Panc1 (cell line): ENCODE data around the gene KRTAP10-9. TPM values are rescaled to one million over a fixed set of nuclear protein-coding genes. Genes with fewer than 3 reads are reported as not detected.
"Not testable (repeated sequence)": the region's sequence is repeated elsewhere in the genome, so short reads cannot be mapped to it uniquely, and the experiment has no call there.

Experiments
- ATAC-seq: fragments of 200-7000 bp; cut with Tn5 transposase; 2 replicates; pipeline ENCODE4 v1.9.1; 2020; ENCODE audit warnings: mild to moderate bottlenecking, moderate library complexity
- BruUV-seq: library from RNA; stranded (reverse); fragments of 400-500 nt; replicated peaks from 2 replicates; lab custom pipeline; 2021; lab: Mats Ljungman, UMichigan
- CTCF ChIA-PET: fragments of 300-600 bp; sonication (Branson Sonifier 250); formaldehyde crosslinking; loops from one replicate; lab custom pipeline; 2022; ENCODE audit warnings: antibody characterized with exemption; lab: Charles Lee
- POLR2A ChIA-PET: fragments of 300-600 bp; sonication (Branson Sonifier 250); formaldehyde crosslinking; loops from one replicate; lab custom pipeline; 2022; ENCODE audit warnings: antibody characterized with exemption; lab: Charles Lee
- DNase-seq: peaks from one replicate; pipeline ENCODE4 v3.0.0-alpha.2; 2010; ENCODE audit warnings: low read depth, low spot score
- H3K27ac ChIP-seq: 2 replicates; pipeline ENCODE4 v1.5.1; 2011; ENCODE audit warnings: mild to moderate bottlenecking, low read length, inconsistent platforms
- H3K27me3 ChIP-seq: fragments of 200-500 bp; sonication (Bioruptor generic); 2 replicates; pipeline ENCODE4 v1.6.0; 2014; ENCODE audit warnings: low read length, inconsistent platforms; ENCODE audit not compliant: control insufficient read depth, insufficient read depth
- H3K36me3 ChIP-seq: fragments of 200-500 bp; sonication (Bioruptor generic); 2 replicates; pipeline ENCODE4 v1.5.1; 2014; ENCODE audit warnings: inconsistent platforms, mild to moderate bottlenecking, low read length, moderate library complexity; ENCODE audit not compliant: control insufficient read depth, insufficient read depth
- H3K4me1 ChIP-seq: 2 replicates; pipeline ENCODE4 v1.5.1; 2011; ENCODE audit warnings: inconsistent platforms, mild to moderate bottlenecking, low read length, moderate library complexity; ENCODE audit not compliant: control insufficient read depth, insufficient read depth
- H3K4me3 ChIP-seq, 2 experiments: 2 replicates each; pipeline ENCODE4 v1.5.1; 2011 to 2012; ENCODE audit warnings: low read depth in 2 of 2, low read length in 2 of 2, mild to moderate bottlenecking in 2 of 2, inconsistent platforms in 1 of 2, moderate library complexity in 1 of 2
- H3K9me3 ChIP-seq: fragments of 200-500 bp; sonication (Bioruptor generic); 2 replicates; pipeline ENCODE4 v1.5.1; 2014; ENCODE audit warnings: low read depth, mild to moderate bottlenecking, inconsistent platforms, low read length, moderate library complexity; ENCODE audit not compliant: control insufficient read depth, insufficient read depth
- POLR2AphosphoS5 ChIP-seq: IDR thresholded peaks from 2 replicates; pipeline ENCODE4 v1.6.1; 2012; ENCODE audit warnings: mild to moderate bottlenecking, low read depth, low read length, moderate library complexity
- REST ChIP-seq, 2 experiments: IDR thresholded peaks; 2 replicates each; pipeline ENCODE4 v1.6.1; 2011 to 2012; ENCODE audit warnings: low read depth in 2 of 2, control low read depth in 1 of 2, low read length in 1 of 2, mild to moderate bottlenecking in 1 of 2, moderate library complexity in 1 of 2; ENCODE audit not compliant: insufficient read depth in 1 of 2
- SIN3A ChIP-seq: IDR thresholded peaks from 2 replicates; pipeline ENCODE4 v1.6.1; 2012; ENCODE audit warnings: low read depth, mild to moderate bottlenecking, low read length, moderate library complexity, borderline replicate concordance; ENCODE audit not compliant: insufficient read depth
- TCF7L2 ChIP-seq: IDR thresholded peaks from 2 replicates; pipeline ENCODE4 v1.6.1; 2011; ENCODE audit warnings: mild to moderate bottlenecking, low read depth, low read length, inconsistent platforms
- in situ Hi-C: cut with HindIII; loops from 2 replicates; pipeline ENCODE4 v1.10.0; 2016; ENCODE audit warnings: low sequenced_read_pairs, low pct_unique_long_range_greater_than_20kb
- intact Hi-C: fragments of 100-400 bp; cut with micrococcal nuclease; formaldehyde crosslinking; loops from one replicate; pipeline ENCODE4 v1.10.0; 2022; ENCODE audit not compliant: unreplicated experiment
- total RNA-seq: library from RNA; stranded (reverse); gene quantifications from one replicate; pipeline ENCODE4 v1.2.1, GENCODE V29; 2021; ENCODE audit not compliant: unreplicated experiment
- TF ChIP-seq, protein P1 (sequence below): fragments of 450-650 bp; IDR thresholded peaks from 2 replicates; pipeline ENCODE4 v1.5.1; 2017; ENCODE audit warnings: mild to moderate bottlenecking

Gene KRTAP10-9
- total RNA-seq, 1 experiment from 2014 or later, result not detected

- TF ChIP-seq SIN3A, result no peak
- no peak for TF ChIP-seq TCF7L2
- ChIA-PET CTCF (no interaction called here), POLR2A (no interaction called here)
- BruUV-seq, result no TSS peak
- Histone ChIP-seq H3K9me3 (peaks cover 7% of the 10 kb centered on the region; the same call in 1 of the 2 replicates), H3K4me3 (no peak overlapping the region), H3K36me3 (no peaks in the 10 kb centered on the region), H3K27ac (no peak overlapping the region), H3K4me1 (no peaks in the 10 kb centered on the region), H3K27me3 (no peaks in the 10 kb centered on the region)
- in situ Hi-C loops (no loop called here), intact Hi-C loops (no loop called here)
- DNase-seq (no peak), ATAC-seq (no peak)
Measured at GRCh38 chr21:44626262-44626661, 631 bp upstream of the KRTAP10-9 start.

DNA sequence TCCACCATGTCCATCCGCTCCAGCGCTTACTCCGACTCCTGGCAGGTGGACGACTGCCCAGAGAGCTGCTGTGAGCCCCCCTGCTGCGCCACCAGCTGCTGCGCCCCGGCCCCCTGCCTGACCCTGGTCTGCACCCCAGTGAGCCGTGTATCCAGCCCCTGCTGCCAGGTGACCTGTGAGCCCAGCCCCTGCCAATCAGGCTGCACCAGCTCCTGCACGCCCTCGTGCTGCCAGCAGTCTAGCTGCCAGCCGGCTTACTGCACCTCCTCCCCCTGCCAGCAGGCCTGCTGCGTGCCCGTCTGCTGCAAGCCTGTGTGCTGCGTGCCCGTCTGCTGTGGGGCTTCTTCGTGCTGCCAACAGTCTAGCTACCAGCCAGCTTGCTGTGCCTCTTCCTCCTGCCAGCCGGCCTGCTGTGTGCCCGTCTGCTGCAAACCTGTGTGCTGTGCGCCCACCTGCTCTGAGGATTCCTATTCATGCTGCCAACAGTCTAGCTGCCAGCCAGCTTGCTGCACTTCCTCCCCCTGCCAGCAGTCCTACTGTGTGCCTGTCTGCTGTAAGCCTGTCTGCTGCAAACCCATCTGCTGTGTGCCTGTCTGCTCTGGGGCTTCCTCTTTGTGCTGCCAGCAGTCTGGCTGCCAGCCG, 409 bp downstream of the KRTAP10-9 start:
- H3K9me3 ChIP-seq, H3K4me1 ChIP-seq, H3K27ac ChIP-seq, ATAC-seq, H3K4me3 ChIP-seq, DNase-seq, intact Hi-C loops, BruUV-seq, POLR2A ChIA-PET, in situ Hi-C loops, H3K27me3 ChIP-seq, H3K36me3 ChIP-seq: not testable (repeated sequence)
- CTCF ChIA-PET, result interaction anchor here (0.6 kb wide), 1 partner anchor 98 kb away, joined by 10 read pairs; no protein-coding TSS in a partner anchor

GRCh38 chr21:44627831-44628233, 939 bp downstream of the KRTAP10-9 start:
- intact Hi-C loops, POLR2A ChIA-PET, DNase-seq, CTCF ChIA-PET, in situ Hi-C loops, ATAC-seq, H3K27ac ChIP-seq, H3K27me3 ChIP-seq, H3K9me3 ChIP-seq, H3K4me1 ChIP-seq, H3K4me3 ChIP-seq, BruUV-seq, H3K36me3 ChIP-seq: not testable (repeated sequence)

GRCh38 chr21:44628707-44629391, 2.0 kb downstream of the KRTAP10-9 start:
- TF ChIP-seq POLR2AphosphoS5 (no peak), TCF7L2 (no peak), SIN3A (no peak), REST (IDR thresholded peaks at IDR 0.05; ENCODE audit: insufficient read depth in 1 of 2, low read depth in 2 of 2, low read length in 1 of 2) (no peak)
- TF ChIP-seq, protein P1, sequence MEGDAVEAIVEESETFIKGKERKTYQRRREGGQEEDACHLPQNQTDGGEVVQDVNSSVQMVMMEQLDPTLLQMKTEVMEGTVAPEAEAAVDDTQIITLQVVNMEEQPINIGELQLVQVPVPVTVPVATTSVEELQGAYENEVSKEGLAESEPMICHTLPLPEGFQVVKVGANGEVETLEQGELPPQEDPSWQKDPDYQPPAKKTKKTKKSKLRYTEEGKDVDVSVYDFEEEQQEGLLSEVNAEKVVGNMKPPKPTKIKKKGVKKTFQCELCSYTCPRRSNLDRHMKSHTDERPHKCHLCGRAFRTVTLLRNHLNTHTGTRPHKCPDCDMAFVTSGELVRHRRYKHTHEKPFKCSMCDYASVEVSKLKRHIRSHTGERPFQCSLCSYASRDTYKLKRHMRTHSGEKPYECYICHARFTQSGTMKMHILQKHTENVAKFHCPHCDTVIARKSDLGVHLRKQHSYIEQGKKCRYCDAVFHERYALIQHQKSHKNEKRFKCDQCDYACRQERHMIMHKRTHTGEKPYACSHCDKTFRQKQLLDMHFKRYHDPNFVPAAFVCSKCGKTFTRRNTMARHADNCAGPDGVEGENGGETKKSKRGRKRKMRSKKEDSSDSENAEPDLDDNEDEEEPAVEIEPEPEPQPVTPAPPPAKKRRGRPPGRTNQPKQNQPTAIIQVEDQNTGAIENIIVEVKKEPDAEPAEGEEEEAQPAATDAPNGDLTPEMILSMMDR, result no peak
- in situ Hi-C loops, result no loop called here
- no peak for ATAC-seq

More at GRCh38 chr21:44628707-44629391, 2.0 kb downstream of the KRTAP10-9 start:
- CTCF ChIA-PET, result no interaction called here
- no TSS peak for BruUV-seq
- Histone ChIP-seq H3K4me1 (no peaks in the 10 kb centered on the region), H3K9me3 (peaks cover 3% of the 10 kb centered on the region; the same call in 1 of the 2 replicates), H3K4me3 (no peak overlapping the region), H3K27me3 (no peaks in the 10 kb centered on the region), H3K27ac (no peak overlapping the region), H3K36me3 (no peaks in the 10 kb centered on the region)
- no peak for DNase-seq
- intact Hi-C loops, result no loop called here
- POLR2A ChIA-PET, result no interaction called here
